Activated T-helper 2 cell treated with anti-CD3 and anti-CD28 coated beads, Interferon-gamma antibody, Interleukin-2, Interleukin-4, amounts not matched to agents 10 μg/mL and 5 μg/mL and 100 μg/mL, durations not matched to agents 14 hours and 24 hours and 36 hours (primary cell): ENCODE data around the gene TMEM50A. TPM values are rescaled to one million over a fixed set of nuclear protein-coding genes. Genes with fewer than 3 reads are reported as not detected.
"Not testable (repeated sequence)": the region's sequence is repeated elsewhere in the genome, so short reads cannot be mapped to it uniquely, and the experiment has no call there.

Experiments used
- DNase-seq: peaks from one replicate; pipeline ENCODE4 v3.0.0; 2021; ENCODE audit warnings: low spot score
- H3K27ac Mint-ChIP-seq: one replicate; pipeline ENCODE4 v1.8.0; 2021; ENCODE audit warnings: mixed read lengths
- H3K27me3 Mint-ChIP-seq: one replicate; pipeline ENCODE4 v1.8.0; 2021; ENCODE audit warnings: low read depth, mixed read lengths
- H3K36me3 Mint-ChIP-seq: one replicate; pipeline ENCODE4 v1.8.0; 2021; ENCODE audit warnings: low read depth, mixed read lengths
- H3K4me1 Mint-ChIP-seq: one replicate; pipeline ENCODE4 v1.8.0; 2021; ENCODE audit warnings: low read depth, mixed read lengths
- H3K4me3 Mint-ChIP-seq: one replicate; pipeline ENCODE4 v1.8.0; 2021; ENCODE audit warnings: low read depth, mild to moderate bottlenecking, moderate library complexity, mixed read lengths
- H3K9me3 Mint-ChIP-seq: one replicate; pipeline ENCODE4 v1.8.0; 2021; ENCODE audit warnings: mixed read lengths
- intact Hi-C: fragments of 100-400 bp; cut with micrococcal nuclease; formaldehyde crosslinking; loops from one replicate; pipeline ENCODE4 v1.15.1; 2023
- total RNA-seq: library from RNA; stranded (reverse); gene quantifications from 2 replicates; pipeline ENCODE4 v1.2.3, GENCODE V29; 2022

TMEM50A gene
- total RNA-seq, 1 donor from 2014 or later, result 116 TPM

DNA sequence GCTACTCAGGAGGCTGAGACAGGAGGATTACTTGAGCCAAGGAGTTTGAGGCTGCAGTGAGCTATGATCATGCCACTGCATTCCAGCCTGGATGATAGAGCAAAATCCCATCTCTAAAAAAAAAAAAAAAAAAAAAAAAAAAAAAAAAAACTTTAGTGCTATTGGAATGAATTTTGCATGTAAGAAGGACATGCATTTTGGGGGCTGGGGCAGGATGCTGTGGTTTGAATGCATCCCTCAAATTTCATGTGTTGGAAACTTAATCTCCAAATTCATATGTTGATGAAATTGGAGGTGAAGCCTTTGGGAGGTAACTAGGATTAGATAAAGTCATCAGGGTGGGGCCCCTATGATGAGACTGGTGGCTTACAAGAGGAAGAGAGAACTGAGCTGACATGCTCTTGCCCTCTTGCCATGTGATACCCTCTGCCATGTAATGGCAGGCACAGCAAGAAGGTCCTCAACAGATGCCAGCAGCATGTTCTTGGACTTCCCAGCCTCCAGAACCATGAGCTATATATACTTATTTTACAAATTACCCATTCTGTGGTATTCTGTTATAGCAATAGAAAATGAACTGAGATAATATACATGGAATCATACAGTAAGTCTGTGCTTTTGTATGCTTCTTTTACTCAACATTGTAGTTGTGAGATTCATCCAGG, 25.2 kb upstream of the TMEM50A start:
- intact Hi-C loops, H3K27ac Mint-ChIP-seq, H3K4me1 Mint-ChIP-seq, DNase-seq, H3K27me3 Mint-ChIP-seq, H3K4me3 Mint-ChIP-seq: not testable (repeated sequence)
- peaks cover 11% of the 10 kb centered on the region for H3K9me3 Mint-ChIP-seq
- H3K36me3 Mint-ChIP-seq, result peaks cover 41% of the 10 kb centered on the region

DNA sequence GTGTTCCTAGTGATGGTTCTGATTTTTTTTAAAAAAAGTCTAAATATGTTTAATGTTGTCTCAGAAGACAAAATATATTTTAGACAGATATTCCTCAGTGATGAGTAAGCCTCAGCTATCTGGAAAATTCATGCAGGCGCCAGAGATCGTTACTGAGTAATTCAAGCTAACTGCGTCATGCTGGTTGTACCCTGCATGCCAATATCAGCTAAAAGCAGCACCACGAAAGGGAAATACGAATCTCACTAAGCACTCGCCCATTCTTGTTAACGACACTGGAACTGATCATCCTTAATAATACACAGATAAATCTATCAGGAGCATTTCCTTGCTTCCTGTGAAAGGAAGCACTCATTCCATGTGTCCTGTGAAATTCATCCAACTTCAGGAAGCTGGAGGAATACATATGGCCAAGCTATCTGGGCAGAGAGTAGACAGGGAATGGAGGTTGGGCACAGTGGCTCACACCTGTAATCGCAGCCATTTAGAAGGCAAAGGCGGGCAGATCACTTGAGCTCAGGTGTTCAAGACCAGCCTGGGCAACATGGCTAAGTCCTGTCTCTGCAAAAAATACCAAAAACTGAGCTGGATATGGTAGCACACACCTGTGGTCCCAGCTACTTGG, 17.7 kb upstream of the TMEM50A start:
- not testable (repeated sequence) for H3K4me1 Mint-ChIP-seq, H3K27me3 Mint-ChIP-seq, H3K27ac Mint-ChIP-seq

DNA sequence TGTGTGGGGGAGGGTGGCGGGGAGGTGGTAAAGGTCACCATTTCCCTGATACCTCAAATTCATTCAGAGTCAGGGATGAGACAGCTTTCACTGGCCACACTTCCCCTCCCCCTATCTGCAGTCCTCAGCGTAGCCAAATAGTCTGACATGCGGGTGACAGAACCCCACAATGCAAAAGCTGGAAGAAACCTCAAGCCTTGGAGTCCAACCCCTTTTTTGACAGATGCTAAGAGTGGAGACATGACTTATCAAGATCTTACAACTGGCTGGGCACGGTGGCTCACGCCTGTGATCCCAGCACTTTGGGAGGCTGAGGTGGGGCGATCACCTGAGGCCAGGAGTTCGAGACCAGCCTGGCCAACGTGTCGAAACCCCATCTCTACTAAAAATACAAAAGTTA, 16.0 kb upstream of the TMEM50A start:
- H3K27me3 Mint-ChIP-seq, H3K4me1 Mint-ChIP-seq, DNase-seq, H3K9me3 Mint-ChIP-seq, H3K36me3 Mint-ChIP-seq, H3K4me3 Mint-ChIP-seq, H3K27ac Mint-ChIP-seq, intact Hi-C loops: not testable (repeated sequence)

More for the DNA sequence above, 17.7 kb upstream of the TMEM50A start:
- H3K4me3 Mint-ChIP-seq, DNase-seq, intact Hi-C loops, H3K9me3 Mint-ChIP-seq, H3K36me3 Mint-ChIP-seq: not testable (repeated sequence)

DNA sequence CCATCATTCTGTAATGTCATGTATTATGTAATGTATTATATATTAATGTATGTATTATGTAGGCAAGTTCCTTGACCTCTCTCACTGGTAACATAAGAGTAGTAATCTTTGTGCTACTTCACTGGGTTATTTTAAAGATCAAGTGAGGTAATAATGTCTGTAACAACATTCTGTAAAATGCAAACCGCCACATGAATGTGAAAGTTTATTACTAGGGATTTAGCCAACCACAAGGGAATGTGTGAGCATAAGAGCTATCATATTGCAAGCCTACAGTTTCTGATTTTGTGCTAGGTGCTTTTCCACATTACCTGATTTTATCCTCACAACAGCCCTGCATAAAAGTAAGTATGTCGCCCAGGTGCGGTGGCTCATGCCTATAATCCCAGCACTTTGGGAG, 13.7 kb upstream of the TMEM50A start:
- H3K27ac Mint-ChIP-seq, H3K9me3 Mint-ChIP-seq: not testable (repeated sequence)

DNA sequence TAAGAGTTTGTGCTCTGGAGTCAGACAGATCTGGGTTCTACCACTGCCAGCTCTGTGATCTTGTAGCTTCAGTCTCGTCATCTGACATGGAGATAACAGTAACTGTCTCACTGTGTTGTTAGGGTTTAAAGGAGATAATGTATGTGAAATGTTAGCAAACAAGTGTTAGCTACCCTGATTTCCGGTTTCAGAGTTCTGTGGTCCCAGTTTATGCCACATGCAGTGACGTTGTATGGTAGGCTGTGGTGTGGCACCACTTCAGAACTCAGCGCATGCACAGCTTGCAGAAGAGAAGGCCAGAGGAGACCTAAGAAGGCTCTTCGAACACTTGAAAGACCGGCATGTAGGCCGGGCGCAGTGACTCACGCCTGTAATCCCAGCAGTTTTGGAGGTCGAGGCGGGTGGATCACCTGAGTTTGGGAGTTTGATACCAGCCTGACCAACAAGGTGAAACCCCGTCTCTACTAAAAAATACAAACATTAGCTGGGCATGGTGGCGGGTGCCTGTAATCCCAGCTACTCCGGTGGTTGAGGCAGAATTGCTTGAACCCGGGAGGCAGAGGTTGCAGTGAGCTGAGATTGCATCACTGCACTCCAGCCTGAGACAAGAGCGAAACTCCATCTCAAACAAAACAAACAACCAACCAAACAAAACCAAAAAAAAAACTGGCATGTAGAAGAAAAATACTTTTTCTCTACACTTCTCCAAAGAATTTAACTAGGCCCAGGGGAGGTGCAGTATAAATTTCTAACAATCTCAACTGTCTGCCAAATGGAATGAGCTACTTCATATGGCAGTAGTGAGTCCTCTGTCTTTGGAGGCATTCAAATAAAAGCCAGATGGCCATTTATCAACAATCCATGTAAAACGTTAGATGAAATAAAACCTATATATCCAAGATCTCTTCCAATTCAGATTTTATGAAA, 10.0 kb upstream of the TMEM50A start:
- DNase-seq, H3K9me3 Mint-ChIP-seq, H3K4me3 Mint-ChIP-seq, H3K36me3 Mint-ChIP-seq, H3K27me3 Mint-ChIP-seq, H3K27ac Mint-ChIP-seq, intact Hi-C loops: not testable (repeated sequence)
- peaks cover 14% of the 10 kb centered on the region for H3K4me1 Mint-ChIP-seq

More for the DNA sequence above, 13.7 kb upstream of the TMEM50A start:
- H3K4me1 Mint-ChIP-seq, H3K4me3 Mint-ChIP-seq, DNase-seq, intact Hi-C loops, H3K27me3 Mint-ChIP-seq, H3K36me3 Mint-ChIP-seq: not testable (repeated sequence)

DNA sequence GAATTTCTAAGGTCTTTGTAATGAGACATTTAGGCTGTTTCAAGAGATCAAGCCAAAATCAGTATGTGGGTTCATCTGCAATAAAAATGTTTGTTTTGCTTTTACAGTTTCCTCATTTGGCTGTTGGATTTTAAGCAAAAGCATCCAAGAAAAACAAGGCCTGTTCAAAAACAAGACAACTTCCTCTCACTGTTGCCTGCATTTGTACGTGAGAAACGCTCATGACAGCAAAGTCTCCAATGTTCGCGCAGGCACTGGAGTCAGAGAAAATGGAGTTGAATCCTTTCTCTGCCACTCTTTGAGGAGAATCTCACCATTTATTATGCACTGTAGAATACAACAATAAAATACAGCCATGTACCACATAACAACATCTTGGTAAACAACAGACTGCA, 9.3 kb upstream of the TMEM50A start:
- H3K27me3 Mint-ChIP-seq, H3K4me3 Mint-ChIP-seq, intact Hi-C loops, DNase-seq, H3K9me3 Mint-ChIP-seq, H3K27ac Mint-ChIP-seq: not testable (repeated sequence)
- H3K36me3 Mint-ChIP-seq, result peaks cover 17% of the 10 kb centered on the region
- peaks cover 18% of the 10 kb centered on the region for H3K4me1 Mint-ChIP-seq

DNA sequence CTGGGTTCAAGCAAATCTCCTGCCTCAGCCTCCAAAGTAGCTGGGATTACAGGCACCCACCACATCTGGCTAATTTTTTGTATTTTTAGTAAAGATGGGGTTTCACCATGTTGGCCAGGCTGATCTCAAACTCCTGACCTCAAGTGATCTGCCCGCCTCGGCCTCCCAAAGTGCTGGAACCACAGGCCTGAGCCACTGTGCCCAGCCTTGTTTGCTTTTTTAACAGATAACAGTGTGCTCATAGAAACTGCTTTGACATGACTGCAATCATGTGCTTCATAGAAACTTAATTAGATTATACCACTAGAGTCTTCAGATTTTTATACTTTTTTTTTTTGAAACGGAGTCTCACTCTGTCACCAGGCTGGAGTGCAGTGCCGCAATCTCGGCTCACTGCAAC, 8.8 kb upstream of the TMEM50A start:
- H3K4me3 Mint-ChIP-seq, H3K9me3 Mint-ChIP-seq, H3K27me3 Mint-ChIP-seq, intact Hi-C loops, DNase-seq: not testable (repeated sequence)
- Mint-ChIP-seq H3K36me3 (peaks cover 22% of the 10 kb centered on the region), H3K4me1 (peaks cover 18% of the 10 kb centered on the region), H3K27ac (peak overlapping the region; percentile 53)

DNA sequence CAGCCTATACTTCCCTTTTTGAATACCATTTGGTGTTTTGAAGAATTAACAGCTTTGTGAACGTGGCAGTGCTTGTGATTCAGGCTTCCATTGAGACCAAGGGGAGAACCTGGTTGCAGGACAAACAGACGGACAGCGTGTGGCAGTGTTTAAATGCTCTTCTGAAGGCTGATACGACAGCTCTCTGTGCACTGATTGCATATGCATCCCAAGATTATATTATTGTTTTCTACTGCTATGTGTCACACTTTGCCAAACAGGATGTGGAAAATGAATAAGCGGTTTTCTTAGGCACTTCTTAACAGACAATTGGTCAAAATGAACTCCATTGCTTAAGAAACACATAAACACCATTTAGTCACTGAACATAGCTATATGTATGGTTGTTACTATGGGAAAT, 8.2 kb upstream of the TMEM50A start:
- peaks cover 21% of the 10 kb centered on the region for H3K4me1 Mint-ChIP-seq
- H3K4me3 Mint-ChIP-seq, H3K9me3 Mint-ChIP-seq, DNase-seq, intact Hi-C loops, H3K27me3 Mint-ChIP-seq: not testable (repeated sequence)
- peak overlapping the region; percentile 53 for H3K27ac Mint-ChIP-seq
- H3K36me3 Mint-ChIP-seq, result peaks cover 25% of the 10 kb centered on the region

DNA sequence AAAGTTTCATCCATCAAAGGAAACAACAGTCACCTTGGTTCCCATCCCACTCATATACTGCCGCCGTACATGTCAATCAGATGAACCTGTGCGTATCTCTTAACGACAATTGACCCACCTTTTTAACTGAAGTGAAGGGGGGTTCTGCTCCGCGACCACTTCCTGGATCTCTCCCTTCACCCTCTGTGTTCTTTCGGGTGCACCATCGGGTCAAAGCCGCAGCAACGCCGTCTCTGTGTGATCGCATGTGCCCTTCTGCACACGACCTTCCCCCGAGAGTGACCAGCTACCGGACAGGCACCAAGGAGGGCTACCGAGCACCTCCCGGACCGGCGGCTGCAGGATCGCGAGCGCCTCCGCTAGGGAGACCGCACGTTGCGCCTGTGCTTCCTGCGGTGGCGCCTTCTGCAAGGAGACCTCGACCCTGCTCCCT, 1.2 kb upstream of the TMEM50A start:
- peaks cover 51% of the 10 kb centered on the region for H3K36me3 Mint-ChIP-seq
- H3K9me3 Mint-ChIP-seq, intact Hi-C loops, H3K27me3 Mint-ChIP-seq: not testable (repeated sequence)
- H3K4me1 Mint-ChIP-seq, result peaks cover 30% of the 10 kb centered on the region
- peak; percentile 34 for DNase-seq
- H3K27ac Mint-ChIP-seq, result peak overlapping the region; percentile 88
- peak overlapping the region; percentile 97 for H3K4me3 Mint-ChIP-seq

DNA sequence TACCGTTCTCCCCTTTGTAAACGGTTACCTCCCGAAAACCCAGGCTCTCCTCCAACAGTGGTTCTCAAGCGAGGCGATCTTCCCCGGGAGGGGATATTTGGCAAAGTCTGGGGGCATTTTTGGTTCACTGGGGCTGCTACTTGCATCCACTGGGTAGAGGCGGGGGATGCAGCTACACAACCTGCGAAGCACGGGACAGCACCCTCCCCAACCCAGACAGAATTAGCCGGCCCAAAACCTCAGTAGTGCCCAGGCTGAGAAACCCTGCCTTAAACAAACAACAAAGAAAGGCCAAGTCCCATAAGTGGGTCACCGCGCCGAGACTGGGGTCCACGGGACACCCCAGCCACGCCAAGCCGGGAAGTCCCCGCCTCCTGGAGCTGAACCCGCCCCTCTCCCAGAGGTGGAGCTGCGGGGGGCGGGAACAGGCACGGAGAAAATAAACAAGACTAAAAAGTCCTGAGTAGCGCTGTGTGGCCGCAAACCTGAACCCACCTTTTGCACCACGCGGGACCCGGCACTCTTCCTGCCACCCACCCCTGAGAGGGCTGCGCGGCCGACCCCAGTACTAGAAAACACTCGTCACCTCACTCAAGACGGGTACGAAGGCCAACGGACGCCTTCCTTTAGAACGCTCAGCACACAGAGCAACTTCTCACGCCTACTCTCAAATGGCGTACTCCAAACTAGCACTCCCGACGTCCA, 499 bp upstream of the TMEM50A start:
- peak overlapping the region; percentile 94 for H3K4me3 Mint-ChIP-seq
- H3K36me3 Mint-ChIP-seq, result peaks cover 50% of the 10 kb centered on the region
- H3K27me3 Mint-ChIP-seq, H3K9me3 Mint-ChIP-seq: not testable (repeated sequence)
- intact Hi-C loops, result loop anchor here (2.0 kb wide), 3 partner anchors 69 to 99 kb away; partner anchors contain the start of gene MACO1
- peak; percentile 36 for DNase-seq
- peak overlapping the region; percentile 97 for H3K27ac Mint-ChIP-seq
- H3K4me1 Mint-ChIP-seq, result peaks cover 30% of the 10 kb centered on the region

DNA sequence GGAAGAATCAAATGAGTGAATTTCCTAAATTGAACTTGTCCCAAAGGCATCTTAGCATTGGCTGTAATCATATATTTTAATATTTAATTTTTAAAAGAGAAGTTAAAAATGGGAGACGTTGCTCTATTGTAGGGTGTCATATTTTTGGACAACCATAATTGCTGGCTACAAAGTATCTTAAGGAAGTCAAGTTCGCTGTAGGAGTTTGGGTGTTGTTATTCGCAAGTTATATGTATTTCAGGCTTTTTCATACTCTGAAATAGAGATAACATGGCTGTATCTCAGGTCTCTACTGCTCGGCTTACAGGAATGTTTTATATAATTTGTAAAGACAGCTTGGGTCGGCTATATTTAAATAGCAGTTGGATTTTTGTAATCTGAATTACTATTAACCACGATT, 852 bp downstream of the TMEM50A start:
- Mint-ChIP-seq H3K4me1 (peaks cover 32% of the 10 kb centered on the region), H3K4me3 (peak overlapping the region; percentile 94), H3K27me3 (no peaks in the 10 kb centered on the region), H3K27ac (peak overlapping the region; percentile 97), H3K36me3 (peaks cover 50% of the 10 kb centered on the region), H3K9me3 (no peaks in the 10 kb centered on the region)
- no peak for DNase-seq
- intact Hi-C loops, result loop anchor here (2.0 kb wide), 3 partner anchors 70 to 100 kb away; partner anchors contain the start of gene MACO1

DNA sequence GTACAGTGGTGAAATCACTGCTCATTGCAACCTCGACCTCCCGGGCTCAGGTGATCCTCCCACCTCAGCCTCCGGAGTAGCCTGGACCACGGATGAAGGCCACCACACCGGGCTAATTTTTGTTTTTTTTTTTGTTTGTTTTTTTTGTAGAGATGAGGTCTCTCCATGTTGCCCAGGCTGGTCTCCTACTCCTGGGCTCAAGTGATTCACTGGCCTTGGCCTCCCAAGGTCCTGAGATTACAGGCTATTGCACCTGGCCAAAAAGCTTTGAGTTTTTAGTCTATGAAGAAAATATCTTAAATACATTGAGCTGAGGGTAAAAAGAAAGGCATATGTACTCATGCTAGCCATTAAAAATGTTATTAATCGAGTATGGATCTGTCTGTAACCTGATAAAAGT, 3.6 kb downstream of the TMEM50A start:
- Mint-ChIP-seq H3K4me1 (peaks cover 27% of the 10 kb centered on the region), H3K9me3 (no peaks in the 10 kb centered on the region), H3K27ac (no peak overlapping the region), H3K36me3 (peaks cover 54% of the 10 kb centered on the region), H3K4me3 (no peak overlapping the region), H3K27me3 (no peaks in the 10 kb centered on the region)
- no peak for DNase-seq
- intact Hi-C loops, result no loop called here
